ENCODE measurements around the gene HERPUD2. TPM values are rescaled to one million over a fixed set of nuclear protein-coding genes. Genes with fewer than 3 reads are reported as not detected.
"Not testable (repeated sequence)": the region's sequence is repeated elsewhere in the genome, so short reads cannot be mapped to it uniquely, and the experiment has no call there.

The HERPUD2 gene
- total RNA-seq, 6 experiments from 2014 or later: 21.2 to 26.5 (median 22.6) TPM

DNA sequence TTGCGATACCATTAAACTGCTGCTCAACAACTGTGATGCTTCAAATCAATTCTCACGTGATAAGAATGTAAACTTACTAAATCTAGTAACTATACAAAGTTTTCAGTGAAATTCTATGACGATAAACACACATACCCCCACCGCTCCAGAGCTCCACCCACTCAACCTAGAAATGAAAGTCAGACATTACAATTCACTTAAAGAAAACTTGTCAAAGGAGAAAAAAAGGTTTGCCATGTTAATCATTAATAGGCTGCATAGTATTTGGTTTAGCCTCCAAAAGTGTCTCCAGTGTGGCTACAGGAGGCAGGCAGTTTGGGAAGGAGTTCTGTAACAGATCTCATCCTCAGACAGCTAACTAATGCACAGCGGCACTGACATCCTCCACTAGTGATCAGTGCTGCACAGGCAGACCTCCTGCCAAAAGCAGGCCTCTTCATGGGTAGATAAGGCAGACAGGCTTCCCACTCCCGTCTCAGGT, 3.1 kb downstream of the HERPUD2 start:
- no peak overlapping the region; the same call in 1 of the 2 replicates for H3K27ac Mint-ChIP-seq
- peak overlapping the region; percentile 97 for H3K4me3 Mint-ChIP-seq
- TF ChIP-seq, protein P1, sequence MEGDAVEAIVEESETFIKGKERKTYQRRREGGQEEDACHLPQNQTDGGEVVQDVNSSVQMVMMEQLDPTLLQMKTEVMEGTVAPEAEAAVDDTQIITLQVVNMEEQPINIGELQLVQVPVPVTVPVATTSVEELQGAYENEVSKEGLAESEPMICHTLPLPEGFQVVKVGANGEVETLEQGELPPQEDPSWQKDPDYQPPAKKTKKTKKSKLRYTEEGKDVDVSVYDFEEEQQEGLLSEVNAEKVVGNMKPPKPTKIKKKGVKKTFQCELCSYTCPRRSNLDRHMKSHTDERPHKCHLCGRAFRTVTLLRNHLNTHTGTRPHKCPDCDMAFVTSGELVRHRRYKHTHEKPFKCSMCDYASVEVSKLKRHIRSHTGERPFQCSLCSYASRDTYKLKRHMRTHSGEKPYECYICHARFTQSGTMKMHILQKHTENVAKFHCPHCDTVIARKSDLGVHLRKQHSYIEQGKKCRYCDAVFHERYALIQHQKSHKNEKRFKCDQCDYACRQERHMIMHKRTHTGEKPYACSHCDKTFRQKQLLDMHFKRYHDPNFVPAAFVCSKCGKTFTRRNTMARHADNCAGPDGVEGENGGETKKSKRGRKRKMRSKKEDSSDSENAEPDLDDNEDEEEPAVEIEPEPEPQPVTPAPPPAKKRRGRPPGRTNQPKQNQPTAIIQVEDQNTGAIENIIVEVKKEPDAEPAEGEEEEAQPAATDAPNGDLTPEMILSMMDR (IDR thresholded peaks at IDR 0.05): no peak
- H3K27me3 Mint-ChIP-seq (ENCODE audit: insufficient read depth): no peaks in the 10 kb centered on the region
- peaks cover 72% of the 10 kb centered on the region for H3K4me1 Mint-ChIP-seq (ENCODE audit: low read depth)
- no peaks in the 10 kb centered on the region for H3K9me3 Mint-ChIP-seq
- DNase-seq: no peak
- peaks cover 50% of the 10 kb centered on the region for H3K36me3 Mint-ChIP-seq (ENCODE audit: low read depth)

DNA sequence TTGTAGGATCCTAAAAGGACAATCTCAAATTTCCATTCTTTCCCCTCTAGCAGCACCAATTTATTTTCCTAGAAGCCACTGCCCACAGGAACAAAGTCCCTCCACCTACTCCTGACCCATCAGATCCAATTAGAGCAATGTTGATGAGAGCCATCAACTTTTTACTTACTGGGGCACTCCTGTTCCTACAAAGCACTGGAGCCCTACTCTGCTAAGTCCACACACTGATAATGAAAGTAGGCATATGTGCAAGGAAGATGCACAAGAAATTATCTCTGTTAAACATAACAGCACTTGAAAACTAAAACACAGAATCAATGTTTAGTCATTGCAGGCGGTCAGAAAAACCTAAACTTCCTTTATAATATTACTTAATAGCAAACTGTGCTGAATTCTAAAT, 3.6 kb downstream of the HERPUD2 start:
- H3K27me3 Mint-ChIP-seq (ENCODE audit: insufficient read depth): no peaks in the 10 kb centered on the region
- no peaks in the 10 kb centered on the region for H3K9me3 Mint-ChIP-seq
- DNase-seq: no peak
- peaks cover 67% of the 10 kb centered on the region for H3K4me1 Mint-ChIP-seq (ENCODE audit: low read depth)
- TF ChIP-seq, protein P1 (IDR thresholded peaks at IDR 0.05): no peak
- H3K36me3 Mint-ChIP-seq (ENCODE audit: low read depth): peaks cover 47% of the 10 kb centered on the region
- no peak overlapping the region for H3K27ac Mint-ChIP-seq
- H3K4me3 Mint-ChIP-seq: peak overlapping the region; percentile 27

DNA sequence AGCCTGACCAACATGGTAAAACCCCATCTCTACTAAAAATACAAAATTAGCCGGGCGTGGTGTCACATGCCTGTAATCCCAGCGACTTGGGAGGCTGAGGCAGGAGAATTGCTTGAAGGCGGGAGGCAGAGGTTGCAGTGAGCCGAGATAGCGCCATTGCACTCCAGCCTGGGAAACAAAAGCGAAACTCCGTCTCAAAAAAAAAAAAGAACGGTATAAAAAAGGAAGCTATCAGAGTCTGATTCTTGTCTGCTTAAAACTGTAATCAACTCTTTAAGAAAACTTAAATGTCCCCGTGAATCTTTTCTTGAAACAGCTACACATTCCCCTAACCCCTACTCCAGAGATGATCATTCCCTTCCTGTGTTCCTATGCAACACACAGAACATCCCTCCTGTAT, 4.3 kb downstream of the HERPUD2 start:
- not testable (repeated sequence) for H3K4me3 Mint-ChIP-seq; DNase-seq; H3K27me3 Mint-ChIP-seq (ENCODE audit: insufficient read depth); H3K9me3 Mint-ChIP-seq; H3K27ac Mint-ChIP-seq
- peaks cover 59% of the 10 kb centered on the region for H3K4me1 Mint-ChIP-seq (ENCODE audit: low read depth)
- peaks cover 46% of the 10 kb centered on the region for H3K36me3 Mint-ChIP-seq (ENCODE audit: low read depth)

DNA sequence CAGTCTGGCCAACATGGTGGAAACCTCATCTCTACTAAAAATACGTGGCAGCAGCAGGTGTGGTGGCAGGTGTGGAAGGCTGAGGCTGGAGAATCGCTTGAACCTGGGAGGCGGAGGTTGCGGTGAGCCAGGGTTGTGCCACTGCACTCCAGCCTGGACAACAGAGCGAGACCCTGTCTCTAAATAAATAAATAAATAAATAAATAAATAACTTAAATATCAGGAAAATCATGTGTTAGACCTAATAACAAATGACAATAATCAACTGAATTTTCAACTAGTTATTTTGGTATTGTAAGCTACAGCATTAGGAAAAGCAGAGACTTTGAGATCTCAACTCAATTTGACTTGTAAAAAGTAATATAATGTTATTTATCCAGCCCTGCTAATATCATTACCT, 9.2 kb downstream of the HERPUD2 start:
- Mint-ChIP-seq H3K27ac (no peak overlapping the region), H3K4me1 (ENCODE audit: low read depth) (peaks cover 45% of the 10 kb centered on the region), H3K36me3 (ENCODE audit: low read depth) (peaks cover 29% of the 10 kb centered on the region), H3K9me3 (no peaks in the 10 kb centered on the region), H3K4me3 (no peak overlapping the region), H3K27me3 (ENCODE audit: insufficient read depth) (no peaks in the 10 kb centered on the region; the same call in 1 of the 2 replicates)
- TF ChIP-seq, protein P1 (IDR thresholded peaks at IDR 0.05): no peak
- no peak for DNase-seq

DNA sequence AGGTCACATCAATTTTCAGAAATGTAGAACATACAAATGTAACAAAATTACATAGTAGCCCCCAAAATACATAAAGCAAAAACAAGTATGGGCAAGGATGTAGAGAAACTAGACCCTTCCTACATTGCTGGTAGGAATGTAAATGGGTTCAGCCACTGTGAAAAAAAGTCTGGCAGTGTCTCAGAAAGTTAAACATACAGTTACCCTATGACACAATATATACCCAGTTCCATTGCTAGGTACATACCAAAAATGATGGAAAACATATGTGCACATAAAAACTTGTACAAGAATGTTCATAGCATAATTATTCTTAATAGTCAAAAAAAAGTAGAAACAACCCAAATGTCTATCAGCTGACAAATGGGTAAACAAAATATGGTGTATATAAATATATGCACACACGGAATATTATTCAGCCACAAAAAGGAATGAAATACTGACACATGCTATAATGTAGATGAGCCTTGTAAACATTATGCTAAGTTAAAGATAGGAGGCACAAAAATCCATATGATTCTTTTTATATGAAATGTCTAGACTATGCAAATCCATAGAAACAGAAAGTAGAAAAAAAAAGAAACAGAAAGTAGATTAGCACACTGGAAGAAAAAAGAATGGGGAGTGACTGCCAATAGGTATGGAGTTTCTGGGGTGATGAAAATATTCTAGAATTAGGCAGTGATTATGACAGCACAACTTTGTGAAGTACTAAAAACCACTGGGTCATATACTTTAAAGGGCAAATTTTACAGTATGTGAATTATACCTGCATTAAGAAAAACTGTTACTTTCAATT, 13.5 kb downstream of the HERPUD2 start:
- Mint-ChIP-seq H3K27me3 (ENCODE audit: insufficient read depth) (no peaks in the 10 kb centered on the region; the same call in 1 of the 2 replicates), H3K4me3 (no peak overlapping the region), H3K4me1 (ENCODE audit: low read depth) (peaks cover 34% of the 10 kb centered on the region), H3K27ac (no peak overlapping the region), H3K36me3 (ENCODE audit: low read depth) (peaks cover 14% of the 10 kb centered on the region), H3K9me3 (no peaks in the 10 kb centered on the region)
- DNase-seq: no peak
- TF ChIP-seq, protein P1 (IDR thresholded peaks at IDR 0.05): no peak

DNA sequence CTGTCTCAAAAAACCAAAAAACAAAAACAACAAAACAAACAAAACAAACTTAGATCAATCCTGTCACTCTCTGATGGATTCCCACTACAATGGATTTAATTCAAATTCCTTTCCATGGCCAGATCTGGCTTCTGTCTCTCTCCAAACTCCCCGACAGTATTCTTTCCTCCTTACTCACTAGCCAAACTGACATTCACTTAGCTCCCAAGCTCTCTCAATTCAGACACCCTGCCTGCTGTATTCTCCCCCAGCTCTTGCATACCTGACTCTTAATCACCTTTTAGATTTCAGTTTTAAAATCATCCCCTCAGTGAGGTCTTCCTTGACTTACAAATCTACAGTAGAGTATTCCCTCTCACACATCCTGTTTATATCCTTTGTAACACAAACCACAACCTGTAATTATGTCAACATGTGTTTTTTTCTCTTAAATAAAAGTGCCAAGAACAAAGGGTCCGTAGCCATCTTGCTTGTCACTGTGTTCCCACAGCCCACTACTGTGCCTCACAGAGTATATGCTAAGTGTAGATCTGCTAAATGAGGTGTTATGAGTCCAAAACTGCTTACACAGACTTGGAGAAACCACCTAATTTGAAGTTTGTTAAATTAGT, 14.4 kb downstream of the HERPUD2 start:
- peak overlapping the region; percentile 47; the same call in 1 of the 2 replicates for H3K27ac Mint-ChIP-seq
- DNase-seq: no peak

More for the DNA sequence above, 14.4 kb downstream of the HERPUD2 start:
- H3K4me1 Mint-ChIP-seq (ENCODE audit: low read depth): peaks cover 39% of the 10 kb centered on the region
- H3K27me3 Mint-ChIP-seq (ENCODE audit: insufficient read depth): no peaks in the 10 kb centered on the region; the same call in 1 of the 2 replicates
- H3K36me3 Mint-ChIP-seq (ENCODE audit: low read depth): peaks cover 14% of the 10 kb centered on the region
- TF ChIP-seq, protein P1 (IDR thresholded peaks at IDR 0.05): no peak
- no peaks in the 10 kb centered on the region for H3K9me3 Mint-ChIP-seq
- H3K4me3 Mint-ChIP-seq: no peak overlapping the region
